T-helper 1 cell treated with Interleukin-12 subunit alpha and Interleukin-12 subunit beta and Interleukin-4 antibody, amounts not matched to agents 30 ng/mL and 1 ng/mL, for 36 hours (primary cell): ENCODE measurements around the gene SCAANT1. TPM values are rescaled to one million over a fixed set of nuclear protein-coding genes. Genes with fewer than 3 reads are reported as not detected.

Experiments
- intact Hi-C: fragments of 100-400 bp; cut with micrococcal nuclease; formaldehyde crosslinking; loops from one replicate; pipeline ENCODE4 v1.15.1; 2024
- total RNA-seq: library from RNA; stranded (reverse); gene quantifications from 2 replicates; pipeline ENCODE4 v1.2.3, GENCODE V29; 2022

The SCAANT1 gene
- total RNA-seq, 1 donor from 2014 or later: not detected

DNA sequence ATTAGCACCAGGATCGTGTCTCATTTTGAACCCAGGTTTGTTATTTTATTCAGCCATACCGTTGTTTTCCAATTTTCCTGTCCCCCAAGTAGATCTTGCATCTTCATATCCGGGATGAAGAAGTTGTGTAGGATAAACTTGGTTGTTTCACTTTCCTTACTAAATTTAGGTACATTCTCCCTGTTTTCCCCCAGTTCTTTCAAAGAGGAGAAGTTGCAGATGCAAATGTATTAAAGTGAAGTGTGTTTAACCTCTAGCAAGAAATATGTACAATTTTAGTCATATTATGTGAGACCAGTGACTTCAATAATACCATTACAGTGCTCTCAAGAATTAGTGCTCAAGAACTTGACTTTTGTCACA, 47.2 kb downstream of the SCAANT1 start:
- intact Hi-C loops: loop anchor here (1.0 to 10.0 kb wide), 7 partner anchors 46 to 620 kb away; partner anchors contain the start of gene PSMD6

- intact Hi-C loops: loop anchor here (1.0 to 10.0 kb wide), 5 partner anchors 88 to 621 kb away; partner anchors contain the start of gene PSMD6
Observed at GRCh38 chr3:63864008-63864964, 47.9 kb downstream of the SCAANT1 start.

- intact Hi-C loops: loop anchor here (1.0 to 10.0 kb wide), 5 partner anchors 89 to 621 kb away; partner anchors contain the start of gene PSMD6
Observed at GRCh38 chr3:63863150-63864007, 48.8 kb downstream of the SCAANT1 start, which contains the start of the genes ATXN7 and THOC7. Gene ATXN7 (plus strand): TSS chr3:63863867. CDS start chr3:63912599, 48,732 bp downstream. Gene THOC7 (minus strand): TSS chr3:63863805. CDS start chr3:63863790, 15 bp downstream.

GRCh38 chr3:63862804-63863149, 49.4 kb downstream of the SCAANT1 start:
- intact Hi-C loops: loop anchor here (5.0 to 10.0 kb wide), 3 partner anchors 90 to 622 kb away; no protein-coding TSS in a partner anchor

Other genes starting within 250 kb of the SCAANT1 start
- gene C3orf49, start 93.1 kb downstream of the SCAANT1 start, total RNA-seq: not detected in 2 replicates
- gene THOC7, start 48.6 kb downstream of the SCAANT1 start, total RNA-seq: 89.2 and 90.5 TPM in 2 replicates
- gene ATXN7, start 48.5 kb downstream of the SCAANT1 start, total RNA-seq: 79.2 and 82.5 TPM in 2 replicates
- 97.6 and 100 TPM in 2 replicates for gene PSMD6, start 111.1 kb upstream of the SCAANT1 start, total RNA-seq